HL-60 (cell line): Measurements from ENCODE around the gene SPNS2.

Experiments used
- DNase-seq, 2 experiments: peaks; one replicate each; pipeline ENCODE4 v3.0.0-alpha.2; 2010 to 2020; ENCODE audit warnings: low read depth in 1 of 2, low spot score in 1 of 2
- H3K27ac ChIP-seq: fragments of 250-450 bp; sonication (Bioruptor Pico); replicated peaks from 2 replicates; pipeline ENCODE4 v1.5.1; 2020; ENCODE audit warnings: mild to moderate bottlenecking, moderate library complexity
- H3K27me3 ChIP-seq: fragments of 250-450 bp; sonication (Bioruptor Pico); 2 replicates; pipeline ENCODE4 v1.5.1; 2021; ENCODE audit warnings: mild to moderate bottlenecking, moderate library complexity; ENCODE audit not compliant: insufficient read depth, poor library complexity, severe bottlenecking
- H3K4me3 ChIP-seq: replicated peaks from 2 replicates; pipeline ENCODE4 v1.5.1; 2011; ENCODE audit warnings: mild to moderate bottlenecking, control low read depth, low read length; ENCODE audit not compliant: insufficient read depth
- GABPA ChIP-seq: IDR thresholded peaks from 2 replicates; pipeline ENCODE4 v1.6.1; 2012; ENCODE audit warnings: low read depth
- POLR2AphosphoS5 ChIP-seq: IDR thresholded peaks from 2 replicates; pipeline ENCODE4 v1.6.1; 2012; ENCODE audit warnings: low read depth
- SPI1 ChIP-seq: IDR thresholded peaks from 2 replicates; pipeline ENCODE4 v1.6.1; 2012; ENCODE audit warnings: low read depth, mild to moderate bottlenecking, borderline replicate concordance
- TF ChIP-seq, protein P1 (sequence below): IDR thresholded peaks from one replicate; pipeline ENCODE4 v1.5.1; 2011; ENCODE audit warnings: low read length, control low read depth, inconsistent platforms; ENCODE audit not compliant: insufficient read depth
- TF ChIP-seq, protein P2 (sequence below): IDR thresholded peaks from 2 replicates; pipeline ENCODE4 v1.6.1; 2012; ENCODE audit warnings: low read depth; ENCODE audit not compliant: insufficient replicate concordance

Gene SPNS2

DNA sequence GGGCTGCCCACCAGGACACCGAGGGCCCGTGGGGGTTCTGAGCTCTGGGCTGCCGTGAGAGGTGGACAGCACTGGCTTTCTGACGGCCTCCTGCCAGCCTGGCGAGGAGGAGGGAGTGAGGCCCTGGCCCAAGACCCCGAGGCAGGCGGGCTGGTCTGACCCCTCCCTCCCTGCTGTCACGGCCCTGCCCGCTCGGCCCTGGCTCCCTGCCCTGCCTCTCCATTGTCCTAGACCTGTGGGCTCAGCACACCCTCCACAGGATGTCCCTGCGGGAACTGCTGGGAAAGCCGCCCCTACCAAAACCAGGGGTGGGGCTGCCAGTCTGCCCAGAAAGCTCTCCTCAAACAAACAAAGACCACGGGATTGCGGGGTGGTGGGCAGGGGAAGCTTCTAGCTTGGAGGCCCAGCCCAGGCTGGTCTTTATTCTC lies 20.7 kb downstream of the SPNS2 start:
- Histone ChIP-seq H3K27ac (no peak overlapping the region), H3K27me3 (no peaks in the 10 kb centered on the region), H3K4me3 (no peak overlapping the region)
- no peak for DNase-seq
- TF ChIP-seq, protein P1, sequence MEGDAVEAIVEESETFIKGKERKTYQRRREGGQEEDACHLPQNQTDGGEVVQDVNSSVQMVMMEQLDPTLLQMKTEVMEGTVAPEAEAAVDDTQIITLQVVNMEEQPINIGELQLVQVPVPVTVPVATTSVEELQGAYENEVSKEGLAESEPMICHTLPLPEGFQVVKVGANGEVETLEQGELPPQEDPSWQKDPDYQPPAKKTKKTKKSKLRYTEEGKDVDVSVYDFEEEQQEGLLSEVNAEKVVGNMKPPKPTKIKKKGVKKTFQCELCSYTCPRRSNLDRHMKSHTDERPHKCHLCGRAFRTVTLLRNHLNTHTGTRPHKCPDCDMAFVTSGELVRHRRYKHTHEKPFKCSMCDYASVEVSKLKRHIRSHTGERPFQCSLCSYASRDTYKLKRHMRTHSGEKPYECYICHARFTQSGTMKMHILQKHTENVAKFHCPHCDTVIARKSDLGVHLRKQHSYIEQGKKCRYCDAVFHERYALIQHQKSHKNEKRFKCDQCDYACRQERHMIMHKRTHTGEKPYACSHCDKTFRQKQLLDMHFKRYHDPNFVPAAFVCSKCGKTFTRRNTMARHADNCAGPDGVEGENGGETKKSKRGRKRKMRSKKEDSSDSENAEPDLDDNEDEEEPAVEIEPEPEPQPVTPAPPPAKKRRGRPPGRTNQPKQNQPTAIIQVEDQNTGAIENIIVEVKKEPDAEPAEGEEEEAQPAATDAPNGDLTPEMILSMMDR = no peak
- TF ChIP-seq POLR2AphosphoS5 = no peak
- TF ChIP-seq, protein P2, sequence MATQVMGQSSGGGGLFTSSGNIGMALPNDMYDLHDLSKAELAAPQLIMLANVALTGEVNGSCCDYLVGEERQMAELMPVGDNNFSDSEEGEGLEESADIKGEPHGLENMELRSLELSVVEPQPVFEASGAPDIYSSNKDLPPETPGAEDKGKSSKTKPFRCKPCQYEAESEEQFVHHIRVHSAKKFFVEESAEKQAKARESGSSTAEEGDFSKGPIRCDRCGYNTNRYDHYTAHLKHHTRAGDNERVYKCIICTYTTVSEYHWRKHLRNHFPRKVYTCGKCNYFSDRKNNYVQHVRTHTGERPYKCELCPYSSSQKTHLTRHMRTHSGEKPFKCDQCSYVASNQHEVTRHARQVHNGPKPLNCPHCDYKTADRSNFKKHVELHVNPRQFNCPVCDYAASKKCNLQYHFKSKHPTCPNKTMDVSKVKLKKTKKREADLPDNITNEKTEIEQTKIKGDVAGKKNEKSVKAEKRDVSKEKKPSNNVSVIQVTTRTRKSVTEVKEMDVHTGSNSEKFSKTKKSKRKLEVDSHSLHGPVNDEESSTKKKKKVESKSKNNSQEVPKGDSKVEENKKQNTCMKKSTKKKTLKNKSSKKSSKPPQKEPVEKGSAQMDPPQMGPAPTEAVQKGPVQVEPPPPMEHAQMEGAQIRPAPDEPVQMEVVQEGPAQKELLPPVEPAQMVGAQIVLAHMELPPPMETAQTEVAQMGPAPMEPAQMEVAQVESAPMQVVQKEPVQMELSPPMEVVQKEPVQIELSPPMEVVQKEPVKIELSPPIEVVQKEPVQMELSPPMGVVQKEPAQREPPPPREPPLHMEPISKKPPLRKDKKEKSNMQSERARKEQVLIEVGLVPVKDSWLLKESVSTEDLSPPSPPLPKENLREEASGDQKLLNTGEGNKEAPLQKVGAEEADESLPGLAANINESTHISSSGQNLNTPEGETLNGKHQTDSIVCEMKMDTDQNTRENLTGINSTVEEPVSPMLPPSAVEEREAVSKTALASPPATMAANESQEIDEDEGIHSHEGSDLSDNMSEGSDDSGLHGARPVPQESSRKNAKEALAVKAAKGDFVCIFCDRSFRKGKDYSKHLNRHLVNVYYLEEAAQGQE = no peak
- no peak for TF ChIP-seq GABPA
- no peak for TF ChIP-seq SPI1

DNA sequence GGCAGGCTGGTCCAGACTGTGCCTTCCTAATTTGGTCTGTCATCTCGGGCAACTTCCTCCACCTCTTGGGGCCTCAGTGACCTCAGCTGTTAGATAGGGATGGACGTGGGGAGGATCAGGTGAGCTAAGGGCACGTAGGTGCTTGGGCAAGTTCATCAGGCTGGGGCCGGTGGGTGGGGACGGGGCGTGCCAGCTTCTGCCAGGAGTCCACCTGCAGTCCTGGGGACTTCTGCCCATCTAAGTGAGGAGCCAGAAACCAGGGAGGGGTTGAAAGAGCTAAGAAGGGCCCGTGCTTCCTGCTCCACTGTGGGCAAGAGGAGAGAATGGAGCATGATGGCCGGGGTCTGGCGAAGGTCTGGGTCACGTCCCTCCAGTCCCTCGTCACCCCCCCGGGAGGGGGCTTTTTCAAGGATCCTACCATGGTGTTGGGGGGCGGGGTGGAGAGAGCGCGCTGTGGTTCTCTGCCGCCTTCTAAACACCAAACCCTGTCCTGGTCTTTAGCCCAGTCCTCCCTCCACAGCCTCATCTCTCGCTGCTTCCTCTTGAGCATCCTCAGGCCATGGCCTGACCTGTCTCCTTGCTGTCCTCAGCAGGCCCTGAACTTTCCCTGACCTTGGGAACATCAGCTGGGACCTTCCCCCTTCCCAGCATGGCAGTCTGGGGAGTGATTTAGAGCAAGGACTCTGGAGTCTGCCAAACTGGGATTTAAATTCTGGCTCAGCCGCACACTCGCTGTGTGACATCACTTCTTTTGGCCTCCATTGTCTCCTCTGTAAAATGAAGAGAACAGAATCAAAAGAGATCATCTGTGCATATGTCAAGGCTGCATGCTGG lies 21.6 kb downstream of the SPNS2 start:
- H3K27ac ChIP-seq = no peak overlapping the region
- no peak overlapping the region for H3K4me3 ChIP-seq
- no peak for TF ChIP-seq SPI1
- no peak for DNase-seq
- H3K27me3 ChIP-seq = no peaks in the 10 kb centered on the region

DNA sequence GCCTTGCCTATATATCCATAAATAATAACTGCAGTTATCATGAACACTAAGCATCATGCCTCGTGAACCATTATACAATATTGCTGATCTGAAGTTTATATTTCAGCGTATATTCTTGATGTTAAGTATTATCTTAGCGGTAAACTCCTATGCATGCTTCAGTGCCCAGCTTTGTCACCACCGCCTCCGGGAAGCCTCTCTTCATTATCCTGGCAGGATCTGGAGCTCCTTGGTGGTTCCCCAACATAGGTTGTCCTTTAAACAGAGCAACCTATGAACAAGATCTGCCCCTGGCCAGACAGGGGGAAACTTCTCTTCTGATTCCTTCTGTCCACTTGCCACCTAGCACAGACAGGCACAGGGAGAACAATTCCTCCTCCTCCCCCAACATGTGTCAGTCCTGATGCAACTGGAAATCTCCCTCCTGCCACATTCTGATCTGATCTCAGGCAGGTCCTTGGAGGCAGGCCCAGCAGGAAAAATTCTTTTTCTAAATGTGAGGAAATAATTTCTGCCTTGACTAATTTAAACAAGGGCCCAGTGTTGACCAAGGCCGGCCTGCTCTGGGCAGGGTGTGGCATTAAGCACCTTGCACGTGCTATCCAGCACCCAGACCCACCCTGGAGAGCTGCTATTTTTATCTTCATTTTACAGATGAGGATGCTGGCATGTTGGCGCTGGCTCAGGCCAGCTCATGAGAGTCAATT lies 22.4 kb downstream of the SPNS2 start:
- DNase-seq = no peak
- no peak overlapping the region for H3K27ac ChIP-seq
- no peak for TF ChIP-seq SPI1
- TF ChIP-seq, protein P1 = no peak
- TF ChIP-seq, protein P2 = no peak
- no peak for TF ChIP-seq POLR2AphosphoS5
- no peaks in the 10 kb centered on the region for H3K27me3 ChIP-seq
- H3K4me3 ChIP-seq = no peak overlapping the region

DNA sequence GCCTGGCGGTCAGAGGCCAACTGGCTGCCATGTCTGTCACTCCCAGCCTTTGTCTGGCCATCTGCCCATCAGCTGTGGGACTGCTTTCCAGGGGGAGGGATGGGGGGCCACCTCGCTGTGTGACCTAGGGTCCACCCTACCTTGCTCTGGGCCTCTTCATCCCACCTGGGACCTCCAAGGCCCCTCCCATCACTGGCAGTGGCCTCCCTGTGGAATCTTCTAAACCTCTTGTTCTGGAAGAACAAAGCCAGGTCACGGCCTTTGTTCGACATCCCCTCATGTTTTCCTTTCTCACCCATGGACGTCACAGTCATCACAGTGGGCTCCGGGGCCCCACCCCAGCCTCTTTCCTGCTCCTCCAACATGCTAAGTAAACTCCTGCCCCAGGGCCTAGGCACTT lies 24.0 kb downstream of the SPNS2 start:
- Histone ChIP-seq H3K27ac (no peak overlapping the region), H3K27me3 (no peaks in the 10 kb centered on the region)
- TF ChIP-seq GABPA (no peak), POLR2AphosphoS5 (no peak)
- TF ChIP-seq, protein P1 = no peak
- TF ChIP-seq, protein P2 = no peak

More for the DNA sequence above, 24.0 kb downstream of the SPNS2 start:
- H3K4me3 ChIP-seq = no peak overlapping the region
- no peak for DNase-seq
